GM10847 (cell line): ENCODE results near the gene MAL.

Experiments used
- POLR2A ChIP-seq: IDR thresholded peaks from 2 replicates; pipeline ENCODE4 v1.6.1; 2011; ENCODE audit not compliant: insufficient read length; ENCODE audit errors: extremely low read depth

Gene MAL

DNA sequence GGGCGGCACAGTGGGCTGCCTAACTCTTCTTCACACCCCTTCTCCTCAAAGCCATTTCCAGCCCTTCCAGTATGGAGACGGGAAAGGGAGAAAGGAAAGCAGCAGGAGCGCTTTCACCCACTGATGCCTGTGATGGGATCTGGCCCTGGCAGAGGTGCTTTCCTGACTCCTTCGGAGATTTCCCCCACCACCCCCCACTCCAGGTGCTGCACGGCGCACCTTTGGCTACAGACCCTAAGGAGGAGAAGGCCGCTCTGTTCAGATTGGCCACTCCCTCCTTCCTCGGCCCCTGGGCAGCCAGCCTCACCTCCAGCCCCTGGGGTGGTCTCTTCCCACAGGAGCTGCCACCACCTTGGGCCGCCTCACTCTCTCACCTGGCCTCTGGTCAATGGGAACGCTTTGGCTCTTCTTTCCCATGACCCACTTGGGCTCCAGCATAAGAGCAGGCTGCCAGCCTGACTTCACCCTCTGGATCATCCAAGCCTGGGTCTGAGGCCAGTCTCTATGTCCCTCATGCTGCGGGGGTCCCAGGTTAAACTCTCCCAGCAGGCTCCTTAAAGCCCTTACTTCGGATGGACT, 18.4 kb upstream of the MAL start:
- TF ChIP-seq POLR2A: no peak

- TF ChIP-seq POLR2A: no peak
Measured at GRCh38 chr2:95007822-95008221, 17.7 kb upstream of the MAL start.

- TF ChIP-seq POLR2A: no peak
Measured at GRCh38 chr2:95008306-95008705, 17.2 kb upstream of the MAL start.

GRCh38 chr2:95008996-95009395, 16.5 kb upstream of the MAL start:
- TF ChIP-seq POLR2A: no peak

- no peak for TF ChIP-seq POLR2A
Measured at GRCh38 chr2:95009412-95009811, 16.1 kb upstream of the MAL start.

GRCh38 chr2:95010126-95010525, 15.4 kb upstream of the MAL start:
- TF ChIP-seq POLR2A: no peak

DNA sequence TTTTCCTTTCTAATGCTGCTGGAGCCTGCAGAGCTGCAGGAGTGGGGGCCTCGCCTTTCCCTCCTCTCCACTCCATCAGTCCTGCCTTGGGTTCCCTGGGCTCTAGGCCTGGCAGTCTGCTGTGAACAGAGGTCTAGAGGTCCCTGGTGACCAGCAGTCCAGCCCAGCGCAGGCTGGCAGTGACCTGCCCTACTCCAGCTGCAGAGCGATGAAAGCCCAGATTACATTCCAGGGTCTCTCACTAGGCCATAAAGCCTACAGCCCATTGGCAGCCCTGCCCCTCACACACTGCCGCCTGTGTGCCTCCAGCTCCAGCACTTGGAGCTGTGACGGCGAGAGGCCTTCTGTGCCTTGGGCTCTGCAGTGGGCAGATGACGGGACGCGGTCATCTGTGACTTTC, 14.8 kb upstream of the MAL start:
- no peak for TF ChIP-seq POLR2A

- TF ChIP-seq POLR2A: no peak
Measured at GRCh38 chr2:95012881-95013550, 12.5 kb upstream of the MAL start.

GRCh38 chr2:95013726-95014125, 11.8 kb upstream of the MAL start:
- no peak for TF ChIP-seq POLR2A

- TF ChIP-seq POLR2A: no peak
Measured at GRCh38 chr2:95014126-95014708, 11.3 kb upstream of the MAL start.

GRCh38 chr2:95015261-95015912, 10.1 kb upstream of the MAL start:
- TF ChIP-seq POLR2A: no peak

GRCh38 chr2:95016616-95017015, 8.9 kb upstream of the MAL start:
- TF ChIP-seq POLR2A: no peak

DNA sequence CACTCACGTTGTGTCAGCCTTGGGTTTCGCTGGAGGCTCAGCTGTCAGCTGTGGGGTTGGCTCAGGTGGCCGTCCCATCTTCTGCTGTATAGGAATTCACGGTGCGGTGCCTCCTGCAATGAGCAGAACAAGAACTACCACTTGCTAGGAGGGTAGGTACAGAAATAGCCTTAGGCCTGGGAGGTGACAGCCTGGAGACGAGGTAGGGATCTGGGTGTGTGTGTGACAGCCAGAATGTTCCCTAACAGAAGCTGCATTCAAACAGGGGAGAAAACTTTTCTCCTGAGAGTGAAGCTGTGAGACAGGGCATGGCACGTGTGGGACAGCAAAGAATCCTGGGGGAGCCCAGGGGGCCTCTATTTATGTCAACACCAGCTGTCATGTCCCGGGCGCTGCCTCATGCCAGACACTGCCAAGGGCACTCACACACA, 8.4 kb upstream of the MAL start:
- no peak for TF ChIP-seq POLR2A

DNA sequence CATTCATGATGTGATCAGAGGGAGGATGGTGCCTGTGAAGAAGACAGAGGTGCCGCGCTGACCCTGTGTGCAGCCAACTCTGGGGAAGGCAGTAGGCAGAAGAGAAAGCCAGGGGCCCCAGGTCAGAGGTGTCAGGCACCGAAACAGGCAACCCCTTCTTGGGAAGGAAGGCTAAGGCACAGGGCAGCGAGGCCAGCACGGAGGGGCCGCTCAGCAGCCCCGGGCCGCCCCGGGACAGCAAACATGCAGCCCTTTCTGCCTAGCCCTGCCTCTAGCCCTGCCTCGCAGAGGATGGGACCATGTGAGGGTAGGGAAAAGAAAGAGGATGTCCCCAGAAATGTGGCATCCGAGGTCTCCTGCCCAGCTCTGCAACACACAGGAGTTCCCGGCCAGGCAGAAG, 7.7 kb upstream of the MAL start:
- TF ChIP-seq POLR2A: no peak

GRCh38 chr2:95018301-95018700, 7.2 kb upstream of the MAL start:
- TF ChIP-seq POLR2A: no peak

DNA sequence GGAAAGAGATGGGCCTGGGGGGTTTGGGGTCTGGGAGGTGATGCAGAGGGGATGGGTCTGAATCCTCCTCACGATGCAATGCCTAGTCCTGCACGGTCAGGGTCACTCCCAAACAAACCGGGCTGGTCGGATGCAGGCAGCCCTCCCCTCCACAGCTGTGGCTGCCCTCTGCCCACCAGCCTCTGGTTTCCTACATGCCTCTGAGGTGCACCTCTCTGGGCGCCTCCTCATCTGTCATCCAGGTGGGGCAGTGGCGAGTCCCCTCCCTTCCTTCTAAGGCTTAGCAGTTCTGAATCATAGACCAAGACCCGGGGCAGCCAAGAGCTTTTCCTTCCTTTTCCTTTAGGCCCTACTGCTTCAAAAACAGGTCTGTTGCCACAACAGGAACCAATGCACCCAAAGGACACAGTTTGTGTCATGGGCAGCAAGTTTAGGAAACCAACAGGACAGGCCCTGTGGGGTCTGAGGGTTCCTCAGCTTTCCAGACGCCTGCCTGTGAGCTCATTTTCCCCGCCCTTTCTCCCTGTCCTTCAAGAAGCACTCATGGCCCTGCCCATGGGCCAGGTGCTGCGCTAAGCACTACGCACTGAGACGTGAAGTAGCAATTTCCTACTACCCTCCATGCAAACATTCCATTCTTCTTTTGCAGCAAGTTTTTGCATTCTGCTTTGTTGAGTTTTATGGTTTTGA, 6.5 kb upstream of the MAL start:
- no peak for TF ChIP-seq POLR2A
